ENCODE measurements around the gene PTPRG.

GRCh38 chr3:61616586-61616985, 55.2 kb downstream of the PTPRG start:
- TF ChIP-seq CTCF (IDR thresholded peaks at IDR 0.05; ENCODE audit: low read depth, low read length, poor library complexity, severe bottlenecking) (no peak), EZH2phosphoT487 (IDR thresholded peaks at IDR 0.05; ENCODE audit: borderline replicate concordance, low read length) (no peak)

All from DOHH2 (cell line).